ENCODE measurements around the gene MYH9. TPM values are rescaled to one million over a fixed set of nuclear protein-coding genes. Genes with fewer than 3 reads are reported as not detected.

Gene MYH9
- polyA plus RNA-seq, 1 donor from 2014 or later, result 7.1 TPM

GRCh38 chr22:36311386-36312085, 76.2 kb downstream of the MYH9 start:
- Histone ChIP-seq H3K9me2 (ENCODE audit: insufficient read depth, low read length) (no peaks in the 10 kb centered on the region), H3K4me2 (ENCODE audit: low read length) (no peak overlapping the region), H3K9ac (ENCODE audit: low read length) (no peak overlapping the region), H3K9me3 (ENCODE audit: low read length) (no peaks in the 10 kb centered on the region), H3F3A (ENCODE audit: insufficient read depth, low read length, poor library complexity, severe bottlenecking) (no peaks in the 10 kb centered on the region), H3K4me3 (ENCODE audit: low read length) (no peak overlapping the region), H2AFZ (ENCODE audit: low read depth, low read length) (no peak overlapping the region), H3K27ac (ENCODE audit: low read length) (no peak overlapping the region), H3K27me3 (ENCODE audit: insufficient read depth, low read depth, low read length) (no peaks in the 10 kb centered on the region), H4K20me1 (ENCODE audit: insufficient read depth) (no peaks in the 10 kb centered on the region), H3K79me2 (replicated peaks; ENCODE audit: insufficient read depth, low read length) (no peaks in the 10 kb centered on the region), H3K36me3 (ENCODE audit: insufficient read depth, low read length) (no peaks in the 10 kb centered on the region)
- TF ChIP-seq MXI1 (conservative IDR thresholded peaks at IDR 0.05; ENCODE audit: poor library complexity, severe bottlenecking) (no peak), RAD21 (conservative IDR thresholded peaks at IDR 0.05) (no peak), EZH2 (IDR thresholded peaks at IDR 0.05; ENCODE audit: borderline replicate concordance, insufficient read depth, low read length, poor library complexity, severe bottlenecking) (no peak), EP300 (conservative IDR thresholded peaks at IDR 0.05; ENCODE audit: poor library complexity, severe bottlenecking) (no peak), POLR2AphosphoS5 (IDR thresholded peaks at IDR 0.05) (no peak), TAF1 (IDR thresholded peaks at IDR 0.05; ENCODE audit: low read depth) (no peak), SMC3 (conservative IDR thresholded peaks at IDR 0.05; ENCODE audit: poor library complexity) (no peak), REST (IDR thresholded peaks at IDR 0.05; ENCODE audit: borderline replicate concordance) (no peak)
- TF ChIP-seq, protein P1, sequence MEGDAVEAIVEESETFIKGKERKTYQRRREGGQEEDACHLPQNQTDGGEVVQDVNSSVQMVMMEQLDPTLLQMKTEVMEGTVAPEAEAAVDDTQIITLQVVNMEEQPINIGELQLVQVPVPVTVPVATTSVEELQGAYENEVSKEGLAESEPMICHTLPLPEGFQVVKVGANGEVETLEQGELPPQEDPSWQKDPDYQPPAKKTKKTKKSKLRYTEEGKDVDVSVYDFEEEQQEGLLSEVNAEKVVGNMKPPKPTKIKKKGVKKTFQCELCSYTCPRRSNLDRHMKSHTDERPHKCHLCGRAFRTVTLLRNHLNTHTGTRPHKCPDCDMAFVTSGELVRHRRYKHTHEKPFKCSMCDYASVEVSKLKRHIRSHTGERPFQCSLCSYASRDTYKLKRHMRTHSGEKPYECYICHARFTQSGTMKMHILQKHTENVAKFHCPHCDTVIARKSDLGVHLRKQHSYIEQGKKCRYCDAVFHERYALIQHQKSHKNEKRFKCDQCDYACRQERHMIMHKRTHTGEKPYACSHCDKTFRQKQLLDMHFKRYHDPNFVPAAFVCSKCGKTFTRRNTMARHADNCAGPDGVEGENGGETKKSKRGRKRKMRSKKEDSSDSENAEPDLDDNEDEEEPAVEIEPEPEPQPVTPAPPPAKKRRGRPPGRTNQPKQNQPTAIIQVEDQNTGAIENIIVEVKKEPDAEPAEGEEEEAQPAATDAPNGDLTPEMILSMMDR (IDR thresholded peaks at IDR 0.05; ENCODE audit: poor library complexity, severe bottlenecking), result no peak

- Histone ChIP-seq H4K20me1 (ENCODE audit: insufficient read depth) (no peaks in the 10 kb centered on the region), H3K4me3 (ENCODE audit: low read length) (no peak overlapping the region), H3K27ac (ENCODE audit: low read length) (no peak overlapping the region), H3K79me2 (replicated peaks; ENCODE audit: insufficient read depth, low read length) (no peaks in the 10 kb centered on the region), H3K9me3 (ENCODE audit: low read length) (no peaks in the 10 kb centered on the region), H3K9ac (ENCODE audit: low read length) (no peak overlapping the region), H3F3A (ENCODE audit: insufficient read depth, low read length, poor library complexity, severe bottlenecking) (no peaks in the 10 kb centered on the region), H3K36me3 (ENCODE audit: insufficient read depth, low read length) (no peaks in the 10 kb centered on the region), H3K9me2 (ENCODE audit: insufficient read depth, low read length) (no peaks in the 10 kb centered on the region), H3K27me3 (ENCODE audit: insufficient read depth, low read depth, low read length) (no peaks in the 10 kb centered on the region), H3K4me2 (ENCODE audit: low read length) (no peak overlapping the region), H2AFZ (ENCODE audit: low read depth, low read length) (no peak overlapping the region)
- TF ChIP-seq TAF1 (IDR thresholded peaks at IDR 0.05; ENCODE audit: low read depth) (no peak), EZH2 (IDR thresholded peaks at IDR 0.05; ENCODE audit: borderline replicate concordance, insufficient read depth, low read length, poor library complexity, severe bottlenecking) (no peak), EP300 (conservative IDR thresholded peaks at IDR 0.05; ENCODE audit: poor library complexity, severe bottlenecking) (no peak), SMC3 (conservative IDR thresholded peaks at IDR 0.05; ENCODE audit: poor library complexity) (no peak), POLR2AphosphoS5 (IDR thresholded peaks at IDR 0.05) (no peak), MXI1 (conservative IDR thresholded peaks at IDR 0.05; ENCODE audit: poor library complexity, severe bottlenecking) (no peak), RAD21 (conservative IDR thresholded peaks at IDR 0.05) (no peak), REST (IDR thresholded peaks at IDR 0.05; ENCODE audit: borderline replicate concordance) (no peak)
- TF ChIP-seq, protein P1 (IDR thresholded peaks at IDR 0.05; ENCODE audit: poor library complexity, severe bottlenecking), result no peak
Observed at GRCh38 chr22:36308880-36309279, 78.9 kb downstream of the MYH9 start.
